ENCODE results near the gene ETV3L.
"Not testable (repeated sequence)": the region's sequence is repeated elsewhere in the genome, so short reads cannot be mapped to it uniquely, and the experiment has no call there.

Gene ETV3L

GRCh38 chr1:157098987-157099632 lies 498 bp downstream of the ETV3L start:
- H3K9me3 ChIP-seq (ENCODE audit: control insufficient read depth, low read depth, low read length); H3K36me3 ChIP-seq (ENCODE audit: control insufficient read depth, low read depth, low read length); H3K9ac ChIP-seq (ENCODE audit: low read length); H3K27me3 ChIP-seq (ENCODE audit: control insufficient read depth, insufficient read depth, low read length); H3K27ac ChIP-seq (ENCODE audit: low read length); H3K4me1 ChIP-seq (ENCODE audit: control insufficient read depth, low read depth, low read length); H3K4me3 ChIP-seq (ENCODE audit: low read length): not testable (repeated sequence)

GRCh38 chr1:157098519-157098918 lies 1.1 kb downstream of the ETV3L start:
- H3K9me3 ChIP-seq (ENCODE audit: control insufficient read depth, low read depth, low read length): no peaks in the 10 kb centered on the region
- no peaks in the 10 kb centered on the region for H3K27me3 ChIP-seq (ENCODE audit: control insufficient read depth, insufficient read depth, low read length)
- H3K36me3 ChIP-seq (ENCODE audit: control insufficient read depth, low read depth, low read length): no peaks in the 10 kb centered on the region
- H3K27ac ChIP-seq (ENCODE audit: low read length): no peak overlapping the region
- no peak overlapping the region for H3K9ac ChIP-seq (ENCODE audit: low read length)
- H3K4me1 ChIP-seq (ENCODE audit: control insufficient read depth, low read depth, low read length): no peaks in the 10 kb centered on the region
- H3K4me3 ChIP-seq (ENCODE audit: low read length): no peak overlapping the region

GRCh38 chr1:157097692-157098091 lies 1.9 kb downstream of the ETV3L start:
- Histone ChIP-seq H3K9ac (ENCODE audit: low read length) (no peak overlapping the region), H3K36me3 (ENCODE audit: control insufficient read depth, low read depth, low read length) (no peaks in the 10 kb centered on the region), H3K4me3 (ENCODE audit: low read length) (no peak overlapping the region), H3K9me3 (ENCODE audit: control insufficient read depth, low read depth, low read length) (no peaks in the 10 kb centered on the region), H3K4me1 (ENCODE audit: control insufficient read depth, low read depth, low read length) (no peaks in the 10 kb centered on the region), H3K27me3 (ENCODE audit: control insufficient read depth, insufficient read depth, low read length) (no peaks in the 10 kb centered on the region), H3K27ac (ENCODE audit: low read length) (no peak overlapping the region)

DNA sequence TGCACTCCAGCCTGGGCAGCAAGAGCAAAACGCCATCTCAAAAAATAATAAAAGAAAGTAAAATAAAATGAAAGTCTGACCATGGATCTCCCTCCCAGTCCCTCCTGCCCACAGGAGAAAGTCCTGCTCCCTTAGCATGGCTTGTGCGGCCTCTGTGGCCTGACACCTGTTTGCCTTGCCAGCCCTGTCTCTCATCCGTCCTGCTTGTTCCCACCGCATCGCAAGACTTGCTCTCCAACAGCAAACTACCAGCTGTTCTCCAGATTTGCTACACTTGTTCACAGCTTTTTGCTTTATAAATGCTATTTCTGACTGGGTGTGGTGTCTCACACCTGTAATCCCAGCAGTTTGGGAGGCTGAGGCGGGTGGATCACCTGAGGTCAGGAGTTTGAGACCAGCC lies 2.7 kb downstream of the ETV3L start:
- Histone ChIP-seq H3K9ac (ENCODE audit: low read length) (no peak overlapping the region), H3K9me3 (ENCODE audit: control insufficient read depth, low read depth, low read length) (no peaks in the 10 kb centered on the region), H3K4me3 (ENCODE audit: low read length) (no peak overlapping the region), H3K27ac (ENCODE audit: low read length) (no peak overlapping the region), H3K27me3 (ENCODE audit: control insufficient read depth, insufficient read depth, low read length) (no peaks in the 10 kb centered on the region), H3K4me1 (ENCODE audit: control insufficient read depth, low read depth, low read length) (no peaks in the 10 kb centered on the region), H3K36me3 (ENCODE audit: control insufficient read depth, low read depth, low read length) (no peaks in the 10 kb centered on the region)

- Histone ChIP-seq H3K27ac (ENCODE audit: low read length) (no peak overlapping the region), H3K27me3 (ENCODE audit: control insufficient read depth, insufficient read depth, low read length) (no peaks in the 10 kb centered on the region), H3K9ac (ENCODE audit: low read length) (no peak overlapping the region), H3K36me3 (ENCODE audit: control insufficient read depth, low read depth, low read length) (no peaks in the 10 kb centered on the region), H3K4me1 (ENCODE audit: control insufficient read depth, low read depth, low read length) (peaks cover 1% of the 10 kb centered on the region), H3K4me3 (ENCODE audit: low read length) (no peak overlapping the region), H3K9me3 (ENCODE audit: control insufficient read depth, low read depth, low read length) (no peaks in the 10 kb centered on the region)
Observed at GRCh38 chr1:157095551-157095950, 4.1 kb downstream of the ETV3L start.

- H3K27ac ChIP-seq (ENCODE audit: low read length): no peak overlapping the region
- no peak overlapping the region for H3K9ac ChIP-seq (ENCODE audit: low read length)
- no peaks in the 10 kb centered on the region for H3K27me3 ChIP-seq (ENCODE audit: control insufficient read depth, insufficient read depth, low read length)
- H3K4me1 ChIP-seq (ENCODE audit: control insufficient read depth, low read depth, low read length): peaks cover 5% of the 10 kb centered on the region
- no peaks in the 10 kb centered on the region for H3K9me3 ChIP-seq (ENCODE audit: control insufficient read depth, low read depth, low read length)
- no peaks in the 10 kb centered on the region for H3K36me3 ChIP-seq (ENCODE audit: control insufficient read depth, low read depth, low read length)
- H3K4me3 ChIP-seq (ENCODE audit: low read length): no peak overlapping the region
Observed at GRCh38 chr1:157095091-157095490, 4.5 kb downstream of the ETV3L start.

- Histone ChIP-seq H3K4me3 (ENCODE audit: low read length) (no peak overlapping the region), H3K9me3 (ENCODE audit: control insufficient read depth, low read depth, low read length) (no peaks in the 10 kb centered on the region), H3K27ac (ENCODE audit: low read length) (no peak overlapping the region), H3K27me3 (ENCODE audit: control insufficient read depth, insufficient read depth, low read length) (no peaks in the 10 kb centered on the region), H3K36me3 (ENCODE audit: control insufficient read depth, low read depth, low read length) (no peaks in the 10 kb centered on the region), H3K9ac (ENCODE audit: low read length) (no peak overlapping the region), H3K4me1 (ENCODE audit: control insufficient read depth, low read depth, low read length) (peaks cover 5% of the 10 kb centered on the region)
Observed at GRCh38 chr1:157092831-157093230, 6.8 kb downstream of the ETV3L start.

DNA sequence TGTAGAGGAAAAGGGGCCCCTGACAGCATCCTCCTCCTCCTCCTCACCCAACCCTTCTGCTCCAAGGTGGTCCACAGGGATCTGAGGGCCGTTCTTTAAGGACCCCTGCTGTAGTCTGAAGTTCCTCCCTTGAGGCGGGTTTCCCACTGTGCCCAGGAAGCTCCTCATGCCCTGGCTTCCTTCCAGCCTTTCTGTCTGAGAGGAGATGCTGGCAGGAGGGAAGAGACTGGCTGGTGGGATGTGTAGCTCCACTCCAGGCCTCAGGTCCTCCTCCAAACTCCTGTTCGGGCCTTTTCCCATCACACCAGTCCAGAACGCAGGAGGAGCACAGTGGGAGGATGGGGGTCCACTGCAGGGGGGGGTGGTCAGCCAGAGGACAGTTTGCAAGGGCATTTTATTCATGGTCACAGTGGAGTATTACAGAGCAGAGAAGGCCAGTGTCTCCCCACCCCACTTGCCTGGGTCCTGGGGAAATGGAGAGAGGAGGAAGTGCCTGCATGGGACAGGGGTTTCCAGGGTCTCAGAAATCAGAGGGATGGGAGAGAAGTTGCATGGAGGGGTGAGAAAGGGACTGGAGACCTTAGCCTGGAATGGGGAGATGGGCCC lies 7.8 kb downstream of the ETV3L start:
- H3K9me3 ChIP-seq (ENCODE audit: control insufficient read depth, low read depth, low read length): no peaks in the 10 kb centered on the region
- no peak overlapping the region for H3K27ac ChIP-seq (ENCODE audit: low read length)
- peaks cover 5% of the 10 kb centered on the region for H3K4me1 ChIP-seq (ENCODE audit: control insufficient read depth, low read depth, low read length)
- no peak overlapping the region for H3K9ac ChIP-seq (ENCODE audit: low read length)
- H3K4me3 ChIP-seq (ENCODE audit: low read length): no peak overlapping the region
- no peaks in the 10 kb centered on the region for H3K27me3 ChIP-seq (ENCODE audit: control insufficient read depth, insufficient read depth, low read length)
- H3K36me3 ChIP-seq (ENCODE audit: control insufficient read depth, low read depth, low read length): no peaks in the 10 kb centered on the region

- H3K27me3 ChIP-seq (ENCODE audit: control insufficient read depth, insufficient read depth, low read length): no peaks in the 10 kb centered on the region
Observed at GRCh38 chr1:157091186-157091585, 8.4 kb downstream of the ETV3L start.

GRCh38 chr1:157090771-157091170 lies 8.8 kb downstream of the ETV3L start:
- Histone ChIP-seq H3K27me3 (ENCODE audit: control insufficient read depth, insufficient read depth, low read length) (no peaks in the 10 kb centered on the region), H3K4me1 (ENCODE audit: control insufficient read depth, low read depth, low read length) (peaks cover 5% of the 10 kb centered on the region), H3K36me3 (ENCODE audit: control insufficient read depth, low read depth, low read length) (no peaks in the 10 kb centered on the region), H3K27ac (ENCODE audit: low read length) (no peak overlapping the region), H3K4me3 (ENCODE audit: low read length) (no peak overlapping the region), H3K9ac (ENCODE audit: low read length) (no peak overlapping the region), H3K9me3 (ENCODE audit: control insufficient read depth, low read depth, low read length) (no peaks in the 10 kb centered on the region)

More at GRCh38 chr1:157091186-157091585, 8.4 kb downstream of the ETV3L start:
- Histone ChIP-seq H3K9ac (ENCODE audit: low read length) (no peak overlapping the region), H3K4me3 (ENCODE audit: low read length) (no peak overlapping the region), H3K36me3 (ENCODE audit: control insufficient read depth, low read depth, low read length) (no peaks in the 10 kb centered on the region), H3K27ac (ENCODE audit: low read length) (no peak overlapping the region), H3K4me1 (ENCODE audit: control insufficient read depth, low read depth, low read length) (peaks cover 5% of the 10 kb centered on the region), H3K9me3 (ENCODE audit: control insufficient read depth, low read depth, low read length) (no peaks in the 10 kb centered on the region)

GRCh38 chr1:157090196-157090647 lies 9.4 kb downstream of the ETV3L start:
- no peaks in the 10 kb centered on the region for H3K36me3 ChIP-seq (ENCODE audit: control insufficient read depth, low read depth, low read length)
- peaks cover 5% of the 10 kb centered on the region for H3K4me1 ChIP-seq (ENCODE audit: control insufficient read depth, low read depth, low read length)
- H3K27ac ChIP-seq (ENCODE audit: low read length): no peak overlapping the region
- no peak overlapping the region for H3K4me3 ChIP-seq (ENCODE audit: low read length)
- no peak overlapping the region for H3K9ac ChIP-seq (ENCODE audit: low read length)
- H3K27me3 ChIP-seq (ENCODE audit: control insufficient read depth, insufficient read depth, low read length): no peaks in the 10 kb centered on the region
- H3K9me3 ChIP-seq (ENCODE audit: control insufficient read depth, low read depth, low read length): no peaks in the 10 kb centered on the region

DNA sequence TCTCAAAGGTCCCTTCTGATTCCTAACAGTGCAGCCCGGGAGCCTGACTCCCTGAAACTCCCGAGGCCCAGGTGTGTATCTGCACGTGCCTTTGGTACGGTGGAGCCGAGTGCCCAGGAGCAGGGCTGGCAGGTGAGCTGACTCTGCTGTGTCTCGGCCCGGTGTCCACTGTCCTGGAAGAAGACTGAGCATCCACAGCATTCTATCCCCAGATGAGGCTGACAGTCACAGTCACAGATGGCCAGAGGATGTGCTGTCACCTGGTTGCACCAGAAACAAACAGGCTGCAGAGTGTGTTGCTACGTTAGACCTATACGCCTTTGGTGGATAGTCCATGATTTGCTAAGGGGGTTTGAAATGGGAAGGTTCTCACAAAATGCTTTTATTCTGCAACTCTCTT lies 9.8 kb downstream of the ETV3L start:
- H3K36me3 ChIP-seq (ENCODE audit: control insufficient read depth, low read depth, low read length): no peaks in the 10 kb centered on the region
- peaks cover 5% of the 10 kb centered on the region for H3K4me1 ChIP-seq (ENCODE audit: control insufficient read depth, low read depth, low read length)
- no peak overlapping the region for H3K9ac ChIP-seq (ENCODE audit: low read length)
- no peak overlapping the region for H3K4me3 ChIP-seq (ENCODE audit: low read length)
- H3K27ac ChIP-seq (ENCODE audit: low read length): no peak overlapping the region
- no peaks in the 10 kb centered on the region for H3K27me3 ChIP-seq (ENCODE audit: control insufficient read depth, insufficient read depth, low read length)
- no peaks in the 10 kb centered on the region for H3K9me3 ChIP-seq (ENCODE audit: control insufficient read depth, low read depth, low read length)
